Thyroid gland (tissue), 4 donors: ENCODE results near the gene CECR2. TPM values are rescaled to one million over a fixed set of nuclear protein-coding genes. Genes with fewer than 3 reads are reported as not detected.

ENCODE experiments used
- DNase-seq, 2 donors: peaks; one replicate each; pipeline ENCODE4 v3.0.0-alpha.2; 2019
- H3K27ac ChIP-seq, 3 donors: fragments of 200-600 bp; sonication (generic); 1 replicate in 2 of 3; 2 replicates in 1 of 3; pipeline ENCODE4 v1.5.1; 2016 to 2019; ENCODE audit warnings: mild to moderate bottlenecking in 1 of 3, moderate library complexity in 1 of 3
- H3K27me3 ChIP-seq: fragments of 200-600 bp; sonication (generic); one replicate; pipeline ENCODE4 v1.5.1; 2019
- H3K36me3 ChIP-seq, 2 donors: fragments of 200-600 bp; sonication (generic); one replicate each; pipeline ENCODE4 v1.5.1; 2016 to 2019
- H3K4me1 ChIP-seq, 2 donors: fragments of 200-600 bp; sonication (generic); one replicate each; pipeline ENCODE4 v1.5.1; 2017 to 2019
- H3K4me3 ChIP-seq, 3 donors: fragments of 200-600 bp; sonication (generic); replicated peaks in 1 of 3; 1 replicate in 2 of 3; 2 replicates in 1 of 3; pipeline ENCODE4 v1.5.1; 2016; ENCODE audit warnings: mild to moderate bottlenecking in 1 of 3
- H3K9me3 ChIP-seq: fragments of 200-600 bp; sonication (generic); one replicate; pipeline ENCODE4 v1.5.1; 2017
- CTCF ChIP-seq, 6 experiments: fragments of 200-600 bp in 3 of 6; fragments of 450-650 bp in 3 of 6; sonication (generic) in 3 of 6; IDR thresholded peaks; one replicate each; pipeline ENCODE4 v1.5.1; 2016 to 2019; ENCODE audit warnings: antibody characterized with exemption in 6 of 6, mild to moderate bottlenecking in 2 of 6, inconsistent platforms in 1 of 6, moderate library complexity in 1 of 6
- POLR2A ChIP-seq, 2 donors: fragments of 450-650 bp; IDR thresholded peaks; one replicate each; pipeline ENCODE4 v1.6.1; 2017; ENCODE audit warnings: antibody characterized with exemption in 2 of 2, mild to moderate bottlenecking in 2 of 2, moderate library complexity in 1 of 2
- WGBS, 2 donors: methylation state at CpG; one replicate each; pipeline ENCODE4 v1.1.5; 2017; 5-methylcytosine and 5-hydroxymethylcytosine counted together
- intact Hi-C: fragments of 100-400 bp; cut with DNase I; formaldehyde crosslinking; loops from one replicate; pipeline ENCODE4 v1.15.1; 2023
- total RNA-seq, 4 donors: library from RNA; depleted of rRNA; stranded (reverse); fragments of >200 nt; gene quantifications; one replicate each; pipeline ENCODE4 v1.2.3, GENCODE V29; 2016

The CECR2 gene
- total RNA-seq, 4 donors from 2014 or later, result 1.5 to 7.7 (median 2.1) TPM

- no peak for DNase-seq
- H3K27ac ChIP-seq, result no peak overlapping the region
- H3K9me3 ChIP-seq, result no peaks in the 10 kb centered on the region
- H3K36me3 ChIP-seq, result no peaks in the 10 kb centered on the region
- WGBS, 2 donors, result 84 to 96% methylated on average over 4 of the region's 4 CpGs
- H3K4me3 ChIP-seq, result no peak overlapping the region
- H3K27me3 ChIP-seq, result no peaks in the 10 kb centered on the region
- H3K4me1 ChIP-seq, result peaks cover 6 to 12% of the 10 kb centered on the region in 2 donors
- intact Hi-C loops, result no loop called here
- TF ChIP-seq POLR2A (IDR thresholded peaks at IDR 0.05) (no peak), CTCF (IDR thresholded peaks at IDR 0.05) (no peak)
Measured at GRCh38 chr22:17575681-17576080, 206.4 kb downstream of the CECR2 start.

GRCh38 chr22:17576470-17576869 lies 207.2 kb downstream of the CECR2 start:
- H3K9me3 ChIP-seq, result no peaks in the 10 kb centered on the region
- H3K4me3 ChIP-seq, result no peak overlapping the region
- 88 to 92% methylated on average over 6 of the region's 6 CpGs for WGBS, 2 donors
- no peaks in the 10 kb centered on the region for H3K27me3 ChIP-seq
- H3K4me1 ChIP-seq, result peaks cover 0 to 6% of the 10 kb centered on the region in 2 donors
- intact Hi-C loops, result no loop called here
- no peak for TF ChIP-seq CTCF (IDR thresholded peaks at IDR 0.05)
- no peak for TF ChIP-seq POLR2A (IDR thresholded peaks at IDR 0.05)
- no peak for DNase-seq
- no peak overlapping the region for H3K27ac ChIP-seq
- H3K36me3 ChIP-seq, result no peaks in the 10 kb centered on the region

GRCh38 chr22:17578136-17578754 lies 209.0 kb downstream of the CECR2 start:
- H3K36me3 ChIP-seq, result no peaks in the 10 kb centered on the region
- TF ChIP-seq CTCF (IDR thresholded peaks at IDR 0.05) (no peak), POLR2A (IDR thresholded peaks at IDR 0.05) (no peak)
- H3K9me3 ChIP-seq, result no peaks in the 10 kb centered on the region
- peak; percentile 96 to 97 for DNase-seq
- no peak overlapping the region for H3K4me3 ChIP-seq
- intact Hi-C loops, result no loop called here
- 39 to 46% methylated on average over 11 of the region's 11 CpGs for WGBS, 2 donors
- H3K27ac ChIP-seq, result peak overlapping the region; percentile 41 to 48 (median 44)
- no peaks in the 10 kb centered on the region for H3K4me1 ChIP-seq
- no peaks in the 10 kb centered on the region for H3K27me3 ChIP-seq

GRCh38 chr22:17579535-17579981 lies 210.3 kb downstream of the CECR2 start:
- no peak for DNase-seq
- intact Hi-C loops, result no loop called here
- WGBS, 2 donors, result 94% methylated on average over 12 to 13 of the region's 14 CpGs
- Histone ChIP-seq H3K4me3 (no peak overlapping the region), H3K27me3 (no peaks in the 10 kb centered on the region), H3K27ac (no peak overlapping the region), H3K36me3 (no peaks in the 10 kb centered on the region), H3K9me3 (no peaks in the 10 kb centered on the region), H3K4me1 (no peaks in the 10 kb centered on the region)
- no peak for TF ChIP-seq CTCF (IDR thresholded peaks at IDR 0.05)
- TF ChIP-seq POLR2A (IDR thresholded peaks at IDR 0.05), result no peak

GRCh38 chr22:17580441-17581031 lies 211.3 kb downstream of the CECR2 start:
- WGBS, 2 donors, result 66 to 71% methylated on average over 15 of the region's 15 CpGs
- H3K9me3 ChIP-seq, result no peaks in the 10 kb centered on the region
- intact Hi-C loops, result no loop called here
- no peaks in the 10 kb centered on the region for H3K36me3 ChIP-seq
- H3K4me3 ChIP-seq, result no peak overlapping the region
- H3K4me1 ChIP-seq, result no peaks in the 10 kb centered on the region
- no peaks in the 10 kb centered on the region for H3K27me3 ChIP-seq
- DNase-seq, result no peak
- TF ChIP-seq POLR2A (IDR thresholded peaks at IDR 0.05), result no peak
- no peak for TF ChIP-seq CTCF (IDR thresholded peaks at IDR 0.05)
- H3K27ac ChIP-seq, result no peak overlapping the region
